NCI-H1105 treated with DMSO at 0.1 percent for 48 hours (cell line): ENCODE results near the gene CPNE4.

Source experiments
- DNase-seq: peaks from one replicate; lab custom pipeline; 2025; lab: John Stamatoyannopoulos, UW

The CPNE4 gene

DNA sequence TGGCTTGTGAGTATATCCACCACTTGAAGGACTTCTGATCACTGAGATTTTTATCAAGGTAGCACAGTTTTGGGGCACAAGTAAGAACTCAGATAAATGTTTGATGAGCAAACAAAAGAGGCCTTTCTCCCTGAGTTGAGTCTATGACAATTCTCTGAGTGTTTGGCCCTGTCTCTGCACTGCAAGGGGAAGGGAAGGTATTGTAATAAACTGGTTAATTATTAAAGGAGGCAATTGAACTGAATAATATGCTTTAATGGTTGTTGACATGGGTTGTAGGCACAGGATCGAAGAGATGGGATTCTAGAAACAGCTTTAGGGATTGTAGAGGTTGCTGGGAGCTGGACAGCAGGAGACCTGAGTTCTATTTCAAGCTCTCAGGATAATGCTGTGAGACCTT lies 437.0 kb downstream of the CPNE4 start:
- no peak for DNase-seq

GRCh38 chr3:131596884-131597283 lies 437.9 kb downstream of the CPNE4 start:
- DNase-seq = no peak

GRCh38 chr3:131591394-131592014 lies 443.3 kb downstream of the CPNE4 start:
- no peak for DNase-seq

GRCh38 chr3:131586277-131586676 lies 448.5 kb downstream of the CPNE4 start:
- no peak for DNase-seq

DNA sequence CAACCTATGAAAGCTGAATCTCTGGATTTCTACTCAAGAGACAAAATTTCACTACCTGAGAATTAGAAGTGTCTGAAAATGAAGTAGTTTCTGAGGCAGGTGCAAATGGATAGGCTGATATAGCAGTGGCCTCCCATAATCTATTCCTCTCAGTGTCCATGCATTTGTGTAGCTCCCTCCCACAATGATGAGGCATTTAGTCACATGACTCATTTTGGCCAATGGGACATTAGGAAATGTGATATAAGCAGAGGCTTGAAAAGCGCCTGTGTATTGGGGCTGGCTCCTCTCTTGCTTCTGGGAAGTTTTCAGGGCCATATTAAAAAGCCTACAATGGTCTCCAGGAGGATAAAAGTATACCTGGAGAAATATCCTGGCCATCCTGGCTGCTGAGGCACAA lies 452.4 kb downstream of the CPNE4 start:
- no peak for DNase-seq

- no peak for DNase-seq
These were observed 466.4 kb downstream of the CPNE4 start for GRCh38 chr3:131568460-131568859.

- no peak for DNase-seq
These were observed 470.0 kb downstream of the CPNE4 start for GRCh38 chr3:131564812-131565211.

DNA sequence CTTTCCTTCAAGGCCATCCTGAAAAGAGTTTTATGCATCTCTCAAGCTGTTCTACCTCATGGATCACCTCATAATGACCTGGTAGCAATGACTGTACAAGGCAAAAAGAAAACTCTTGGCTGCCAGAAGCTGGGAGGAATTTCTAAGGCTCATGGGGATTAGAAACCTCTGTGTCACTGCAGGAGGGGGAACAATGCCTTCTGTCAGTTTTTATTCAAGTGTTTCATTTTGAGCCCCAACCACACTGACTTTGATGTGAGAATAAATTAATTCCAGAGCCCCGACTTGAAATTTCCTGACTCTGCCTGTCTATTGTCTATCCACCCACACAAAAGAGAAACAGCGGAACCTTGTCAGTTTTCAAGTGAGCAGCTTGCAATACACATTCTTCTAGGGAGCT lies 473.3 kb downstream of the CPNE4 start:
- no peak for DNase-seq

DNA sequence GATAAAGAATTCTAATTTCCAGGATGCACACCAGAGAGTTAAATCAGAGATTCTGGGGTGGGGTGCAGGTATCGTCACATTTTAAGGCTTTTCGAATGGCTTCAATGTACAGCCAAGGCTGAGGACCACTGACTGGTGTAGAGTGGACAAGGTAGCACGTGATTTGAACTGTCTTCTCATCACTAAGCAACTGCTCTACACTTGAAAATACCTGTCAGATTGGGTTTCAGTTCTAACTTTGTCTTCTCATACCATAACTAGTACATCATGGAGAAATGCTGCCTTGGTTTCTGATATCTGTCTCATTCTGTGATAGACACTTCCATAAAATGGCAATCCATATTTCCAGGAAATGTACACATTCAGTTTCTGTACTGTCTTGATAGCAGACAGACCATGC lies 474.0 kb downstream of the CPNE4 start:
- no peak for DNase-seq

DNA sequence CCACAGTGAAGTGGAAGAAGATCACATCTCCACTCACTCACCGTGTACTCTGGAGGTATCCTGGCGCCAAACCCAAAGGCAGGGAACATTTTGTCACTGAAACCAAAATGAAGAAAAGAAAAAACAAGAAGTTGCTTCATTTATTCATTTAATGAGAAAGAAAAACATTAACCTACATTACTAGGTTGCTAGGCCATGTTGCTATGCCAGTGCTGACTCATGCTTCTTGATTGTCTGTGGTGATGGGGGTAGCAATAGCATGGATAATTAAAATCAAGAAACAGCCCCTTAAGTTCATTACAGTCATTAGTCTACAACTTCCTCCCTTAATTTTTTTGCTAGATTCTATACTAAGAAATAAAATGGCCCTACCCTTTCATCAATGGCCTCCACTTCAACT lies 479.4 kb downstream of the CPNE4 start:
- no peak for DNase-seq

DNA sequence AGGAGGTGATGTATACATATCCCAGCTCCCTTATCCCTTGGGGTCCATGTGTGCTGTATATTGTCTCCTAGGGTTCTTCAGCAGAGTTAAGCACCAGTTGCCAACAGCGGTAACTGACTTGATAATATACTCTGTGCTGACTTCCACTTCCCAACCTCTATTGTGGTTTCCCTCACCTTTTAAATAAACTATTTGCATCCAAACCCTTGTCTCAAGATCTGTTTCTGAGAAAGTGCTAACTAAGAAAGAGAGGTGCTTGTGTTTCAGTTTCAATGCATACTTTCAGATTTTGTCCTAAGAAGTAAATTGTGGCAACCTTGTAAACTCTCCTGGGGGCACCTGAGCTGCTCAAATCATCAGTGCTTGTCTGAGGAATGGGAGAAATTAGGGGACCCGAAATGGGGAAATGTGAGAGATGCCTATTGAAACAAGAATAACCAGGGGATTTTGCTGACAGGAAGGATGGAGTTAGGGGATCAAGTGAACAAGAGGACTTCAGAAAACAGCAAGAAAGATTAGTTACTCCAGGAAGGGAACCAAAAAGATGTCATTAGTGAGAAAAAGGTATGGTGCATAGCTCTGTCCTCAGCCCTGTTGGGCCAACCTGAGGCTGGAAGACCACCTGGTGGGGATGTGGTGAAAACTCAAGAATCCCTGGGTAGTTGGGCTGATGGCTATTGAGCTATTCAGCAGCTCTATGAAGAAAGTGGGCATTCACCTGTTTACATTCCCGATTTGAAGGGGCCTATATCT lies 481.1 kb downstream of the CPNE4 start:
- DNase-seq = no peak

- peak; percentile 72 for DNase-seq
These were observed 483.1 kb downstream of the CPNE4 start for GRCh38 chr3:131551761-131552160.

DNA sequence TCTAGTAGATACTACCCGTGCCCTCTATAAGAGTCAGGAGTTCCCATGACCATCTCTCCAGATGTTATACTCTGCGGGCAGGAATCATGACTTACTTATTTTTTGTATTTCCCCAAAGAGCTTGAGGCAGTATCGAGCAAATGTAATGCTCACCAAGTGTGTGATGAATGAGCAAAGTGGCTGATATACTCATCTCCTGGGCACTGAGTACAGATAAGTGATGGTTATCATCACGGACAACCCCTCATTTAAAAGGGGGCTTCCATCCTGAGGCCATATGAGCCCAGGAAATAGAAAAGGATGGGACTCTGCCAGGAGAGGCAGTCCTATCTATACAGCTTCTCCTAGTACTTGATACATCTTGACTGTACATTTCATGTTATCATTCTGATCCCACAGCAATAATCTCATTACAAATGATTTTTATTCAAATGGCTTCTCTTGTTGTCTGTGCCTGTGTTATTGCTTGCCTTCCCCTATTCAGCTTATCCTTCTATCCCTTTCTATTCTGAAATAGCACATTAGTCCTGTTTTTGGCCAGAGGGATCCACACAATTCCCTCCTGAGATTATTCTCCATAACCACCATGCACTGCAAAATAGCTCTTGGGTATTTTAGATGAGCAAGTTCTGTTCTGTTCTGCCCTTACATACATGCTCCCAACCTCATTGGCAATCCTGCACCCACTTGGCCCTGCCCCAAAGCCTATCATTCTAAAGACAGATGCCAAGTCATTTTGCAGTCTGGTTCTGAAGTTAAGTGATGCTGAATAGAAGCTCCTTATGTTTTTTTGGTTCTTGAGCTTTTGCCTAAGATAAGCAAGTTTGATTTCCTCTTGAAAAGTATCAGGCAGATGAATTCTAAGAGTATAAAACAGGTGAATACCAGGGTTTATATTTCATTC lies 484.0 kb downstream of the CPNE4 start:
- DNase-seq = peak; percentile 17

GRCh38 chr3:131549340-131549739 lies 485.5 kb downstream of the CPNE4 start:
- no peak for DNase-seq

DNA sequence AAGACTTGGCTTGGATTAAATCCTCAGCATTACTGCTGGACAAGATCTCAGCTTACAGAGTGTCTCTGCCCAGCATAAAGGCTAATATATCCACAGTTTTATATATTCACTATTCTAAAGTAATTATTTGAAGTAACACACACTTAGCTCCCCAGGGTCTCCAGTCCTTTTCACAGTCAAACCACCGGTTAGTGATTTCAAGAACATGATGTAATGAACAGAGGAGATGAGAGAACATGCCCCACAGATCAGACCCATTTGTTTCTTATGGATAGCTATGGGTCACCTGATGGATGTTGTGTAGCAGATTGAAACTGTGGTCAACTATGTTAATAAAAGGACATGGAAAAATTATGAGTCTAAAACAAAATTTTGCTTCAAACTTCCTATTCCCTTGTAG lies 487.2 kb downstream of the CPNE4 start:
- DNase-seq = no peak

- no peak for DNase-seq
These were observed 488.4 kb downstream of the CPNE4 start for GRCh38 chr3:131546441-131546840.

DNA sequence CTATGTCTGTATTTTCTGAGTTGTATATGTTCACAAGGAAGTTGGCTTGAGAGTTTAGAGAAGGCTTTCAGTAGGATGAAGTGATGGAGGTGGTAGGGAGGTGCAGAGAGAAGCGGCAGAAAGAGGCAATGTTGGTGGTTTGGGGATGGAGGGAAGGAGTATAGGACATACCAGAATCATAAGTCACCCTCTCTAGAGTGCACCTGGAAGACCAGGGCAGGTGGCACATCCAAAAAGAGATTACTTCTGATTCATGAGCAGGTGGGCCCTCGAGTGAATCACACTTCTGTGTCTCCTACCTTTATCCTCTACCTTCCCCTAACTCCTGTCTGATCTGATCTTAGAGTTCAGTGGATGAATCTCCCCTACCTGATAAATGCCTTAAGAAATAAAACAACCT lies 490.3 kb downstream of the CPNE4 start:
- no peak for DNase-seq

DNA sequence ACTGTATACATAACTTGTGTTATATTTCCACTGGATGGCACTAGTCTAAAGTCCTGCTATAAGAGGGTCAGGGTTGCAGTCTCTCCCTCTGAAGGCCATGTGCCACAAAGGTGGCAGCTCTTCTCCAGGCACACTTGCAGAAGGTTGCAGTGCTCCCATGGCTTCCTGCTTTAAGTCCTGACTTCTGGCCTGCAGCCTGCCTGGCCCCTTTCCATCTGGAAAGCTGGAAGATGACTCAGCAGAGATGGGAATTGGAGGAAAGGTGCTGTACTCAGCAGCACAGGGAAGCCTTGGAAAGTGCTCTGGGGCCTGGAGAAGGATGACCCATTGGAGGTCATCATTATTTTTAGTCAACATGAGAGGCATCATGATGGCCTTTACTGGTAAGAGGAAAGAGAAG lies 491.1 kb downstream of the CPNE4 start:
- DNase-seq = no peak

- no peak for DNase-seq
These were observed 493.5 kb downstream of the CPNE4 start for GRCh38 chr3:131541288-131541687.

GRCh38 chr3:131540821-131541220 lies 494.0 kb downstream of the CPNE4 start:
- no peak for DNase-seq

- DNase-seq = no peak
These were observed 494.7 kb downstream of the CPNE4 start for GRCh38 chr3:131540143-131540542.

- DNase-seq = no peak
These were observed 495.8 kb downstream of the CPNE4 start for GRCh38 chr3:131538968-131539367.

DNA sequence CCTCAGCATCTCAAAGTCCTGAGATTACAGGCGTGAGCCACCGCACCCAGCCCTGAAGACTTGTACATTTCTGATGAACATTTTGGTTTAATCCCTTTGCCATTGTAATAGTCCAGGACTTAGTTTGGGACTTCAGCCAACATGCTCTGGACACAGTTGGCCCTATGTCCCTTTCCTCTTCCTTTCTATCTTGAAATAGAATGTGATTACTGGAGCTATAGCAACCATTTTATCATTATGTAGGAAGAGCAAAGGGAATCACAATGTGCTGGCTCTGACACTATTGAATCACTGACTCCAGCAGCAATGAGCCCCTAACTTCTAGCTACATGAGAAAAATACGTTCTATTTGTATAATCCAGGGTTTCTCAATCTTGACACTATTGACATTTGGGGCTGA lies 497.3 kb downstream of the CPNE4 start:
- no peak for DNase-seq
